ENCODE results near the gene SARM1. TPM values are rescaled to one million over a fixed set of nuclear protein-coding genes. Genes with fewer than 3 reads are reported as not detected.

SARM1 gene
- total and polyA plus RNA-seq, 2 of the 13 experiments (the other 11 are each of a cell fraction or from before 2014, with no cell fraction given), result 0.73 to 0.86 TPM

GRCh38 chr17:28391401-28391800 is 19.9 kb downstream of the SARM1 start:
- no peak overlapping the region for H3K4me2 ChIP-seq (ENCODE audit: low read depth, low read length)
- no peaks in the 10 kb centered on the region for H3K79me2 ChIP-seq (ENCODE audit: insufficient read depth, low read length)
- ATAC-seq (no peak), FAIRE-seq (no peak), DNase-seq (ENCODE audit: low spot score) (no peak)
- no TSS peak for BruUV-seq (replicated peaks)
- no peaks in the 10 kb centered on the region for H3K36me3 ChIP-seq (replicated peaks in 1 of 2; ENCODE audit: control insufficient read depth in 1 of 2, insufficient read depth in 2 of 2, low read length in 2 of 2)
- no peak overlapping the region for H3K27ac ChIP-seq (ENCODE audit: extremely low read length, insufficient read depth, low read length)
- intact Hi-C loops (cut with micrococcal nuclease; ENCODE audit: unreplicated experiment) (no loop called here), in situ Hi-C loops (cut with HindIII; ENCODE audit: extremely low pct_ligation_motif_present, low pct_unique_long_range_greater_than_20kb) (no loop called here)
- H3K9ac ChIP-seq (ENCODE audit: insufficient read depth, low read depth, low read length), result no peak overlapping the region
- H4K20me1 ChIP-seq (ENCODE audit: insufficient read depth, low read length), result no peaks in the 10 kb centered on the region
- no peaks in the 10 kb centered on the region for H3K4me1 ChIP-seq (ENCODE audit: insufficient read depth, low read length)
- no peaks in the 10 kb centered on the region for H3K27me3 ChIP-seq (ENCODE audit: control insufficient read depth in 1 of 2, insufficient read depth in 2 of 2, low read length in 2 of 2)
- WGBS (ENCODE audit: low lambda C conversion rate), result 39% methylated on average over 2 of the region's 2 CpGs
- H3K9me3 ChIP-seq (ENCODE audit: low read length), result no peaks in the 10 kb centered on the region
- ChIA-PET POLR2A (interaction anchor here (1.4 to 1.7 kb wide), 2 partner anchors 13 to 21 kb away, joined by 4 to 6 read pairs; partner anchors contain the start of gene VTN), CTCF (ENCODE audit: low intra/inter-chr PET ratio, low total read pairs) (no interaction called here)
- H2AFZ ChIP-seq (ENCODE audit: low read length), result no peak overlapping the region
- TF ChIP-seq U2AF1 (optimal IDR thresholded peaks at IDR 0.05; ENCODE audit: low read depth, low read length) (no peak), RARG (CRISPR knock-in tag; IDR thresholded peaks at IDR 0.05; ENCODE audit: low read depth) (no peak)
- no peak overlapping the region for H3K4me3 ChIP-seq (replicated peaks in 1 of 3; ENCODE audit: insufficient read depth in 1 of 3, low read depth in 2 of 3, low read length in 3 of 3)

- in situ Hi-C loops (cut with HindIII; ENCODE audit: extremely low pct_ligation_motif_present, low pct_unique_long_range_greater_than_20kb), result no loop called here
- H2AFZ ChIP-seq (ENCODE audit: low read length), result no peak overlapping the region
- FAIRE-seq (no peak), DNase-seq (ENCODE audit: low spot score) (no peak), ATAC-seq (no peak)
- H3K27ac ChIP-seq (ENCODE audit: extremely low read length, insufficient read depth, low read length), result no peak overlapping the region
- H3K4me2 ChIP-seq (ENCODE audit: low read depth, low read length), result no peak overlapping the region
- H3K36me3 ChIP-seq (replicated peaks in 1 of 2; ENCODE audit: control insufficient read depth in 1 of 2, insufficient read depth in 2 of 2, low read length in 2 of 2), result no peaks in the 10 kb centered on the region
- H4K20me1 ChIP-seq (ENCODE audit: insufficient read depth, low read length), result no peaks in the 10 kb centered on the region
- BruUV-seq (replicated peaks), result no TSS peak
- WGBS (ENCODE audit: low lambda C conversion rate), result 94% methylated on average over 7 of the region's 10 CpGs
- ChIA-PET CTCF (ENCODE audit: low intra/inter-chr PET ratio, low total read pairs) (no interaction called here), POLR2A (interaction anchor here (1.4 to 1.7 kb wide), 2 partner anchors 12 to 22 kb away, joined by 4 to 6 read pairs; partner anchors contain the start of gene VTN)
- peaks cover 10% of the 10 kb centered on the region for H3K4me1 ChIP-seq (ENCODE audit: insufficient read depth, low read length)
- no peaks in the 10 kb centered on the region for H3K27me3 ChIP-seq (ENCODE audit: control insufficient read depth in 1 of 2, insufficient read depth in 2 of 2, low read length in 2 of 2)
- H3K9me3 ChIP-seq (ENCODE audit: low read length), result no peaks in the 10 kb centered on the region
- H3K4me3 ChIP-seq (replicated peaks in 1 of 3; ENCODE audit: insufficient read depth in 1 of 3, low read depth in 2 of 3, low read length in 3 of 3), result no peak overlapping the region
- intact Hi-C loops (cut with micrococcal nuclease; ENCODE audit: unreplicated experiment), result no loop called here
- no peak overlapping the region for H3K9ac ChIP-seq (ENCODE audit: insufficient read depth, low read depth, low read length)
- H3K79me2 ChIP-seq (ENCODE audit: insufficient read depth, low read length), result no peaks in the 10 kb centered on the region
- TF ChIP-seq KAT8 (CRISPR knock-in tag; IDR thresholded peaks at IDR 0.05), result no peak
- TF ChIP-seq LRRFIP1 (CRISPR knock-in tag; conservative IDR thresholded peaks at IDR 0.05), result no peak
- TF ChIP-seq ARNT2 (CRISPR knock-in tag; IDR thresholded peaks at IDR 0.05; ENCODE audit: low read depth), result no peak
- no peak for TF ChIP-seq ZNF138 (CRISPR knock-in tag; IDR thresholded peaks at IDR 0.05; ENCODE audit: low read depth)
- no peak for TF ChIP-seq SKIL (CRISPR knock-in tag; IDR thresholded peaks at IDR 0.05; ENCODE audit: borderline replicate concordance)
- no peak for TF ChIP-seq JUNB (CRISPR knock-in tag; IDR thresholded peaks at IDR 0.05; ENCODE audit: borderline replicate concordance)
- TF ChIP-seq ZFP90 (CRISPR knock-in tag; IDR thresholded peaks at IDR 0.05; ENCODE audit: borderline replicate concordance), result no peak
- no peak for TF ChIP-seq ZFP62 (CRISPR knock-in tag; IDR thresholded peaks at IDR 0.05)
- no peak for TF ChIP-seq PAF1 (CRISPR knock-in tag; IDR thresholded peaks at IDR 0.05)
Observed at GRCh38 chr17:28392491-28392890, 21.0 kb downstream of the SARM1 start.
